Effector memory CD4-positive, alpha-beta T cell (primary cell): ENCODE results near the gene WDPCP.
"Not testable (repeated sequence)": the region's sequence is repeated elsewhere in the genome, so short reads cannot be mapped to it uniquely, and the experiment has no call there.

Experiments
- DNase-seq, 3 donors: peaks; one replicate each; pipeline ENCODE4 v3.0.0-alpha.2; 2020
- H3K27ac ChIP-seq: 2 replicates; pipeline ENCODE4 v1.7.0; 2013; ENCODE audit warnings: mild to moderate bottlenecking, low read length, moderate library complexity; ENCODE audit not compliant: insufficient read depth, poor library complexity, severe bottlenecking
- H3K27me3 ChIP-seq: replicated peaks from 2 replicates; pipeline ENCODE4 v1.7.0; 2013; ENCODE audit warnings: mild to moderate bottlenecking, low read length; ENCODE audit not compliant: insufficient read depth, control insufficient read depth, poor library complexity, severe bottlenecking
- H3K36me3 ChIP-seq: 2 replicates; pipeline ENCODE4 v1.7.0; 2013; ENCODE audit warnings: mild to moderate bottlenecking, low read length, moderate library complexity; ENCODE audit not compliant: control insufficient read depth, insufficient read depth
- H3K4me1 ChIP-seq: 2 replicates; pipeline ENCODE4 v1.7.0; 2013; ENCODE audit warnings: low read length, mild to moderate bottlenecking; ENCODE audit not compliant: control insufficient read depth, insufficient read depth, poor library complexity, severe bottlenecking
- H3K4me3 ChIP-seq: 2 replicates; pipeline ENCODE4 v1.7.0; 2013; ENCODE audit warnings: low read length, low read depth, mild to moderate bottlenecking; ENCODE audit not compliant: insufficient read depth, poor library complexity, severe bottlenecking
- H3K9me3 ChIP-seq: 2 replicates; pipeline ENCODE4 v1.7.0; 2013; ENCODE audit warnings: mild to moderate bottlenecking, low read length, moderate library complexity; ENCODE audit not compliant: control insufficient read depth

The WDPCP gene

GRCh38 chr2:63310614-63311013 is 277.7 kb downstream of the WDPCP start:
- Histone ChIP-seq H3K9me3 (no peaks in the 10 kb centered on the region), H3K36me3 (peaks cover 4% of the 10 kb centered on the region), H3K4me1 (no peaks in the 10 kb centered on the region), H3K4me3 (no peak overlapping the region), H3K27me3 (no peaks in the 10 kb centered on the region), H3K27ac (no peak overlapping the region)
- DNase-seq = no peak

GRCh38 chr2:63301481-63301880 is 286.8 kb downstream of the WDPCP start:
- H3K9me3 ChIP-seq = peaks cover 29% of the 10 kb centered on the region
- no peaks in the 10 kb centered on the region for H3K36me3 ChIP-seq
- no peaks in the 10 kb centered on the region for H3K4me1 ChIP-seq
- H3K27me3 ChIP-seq = no peaks in the 10 kb centered on the region
- no peak overlapping the region for H3K4me3 ChIP-seq
- no peak for DNase-seq
- no peak overlapping the region for H3K27ac ChIP-seq

DNA sequence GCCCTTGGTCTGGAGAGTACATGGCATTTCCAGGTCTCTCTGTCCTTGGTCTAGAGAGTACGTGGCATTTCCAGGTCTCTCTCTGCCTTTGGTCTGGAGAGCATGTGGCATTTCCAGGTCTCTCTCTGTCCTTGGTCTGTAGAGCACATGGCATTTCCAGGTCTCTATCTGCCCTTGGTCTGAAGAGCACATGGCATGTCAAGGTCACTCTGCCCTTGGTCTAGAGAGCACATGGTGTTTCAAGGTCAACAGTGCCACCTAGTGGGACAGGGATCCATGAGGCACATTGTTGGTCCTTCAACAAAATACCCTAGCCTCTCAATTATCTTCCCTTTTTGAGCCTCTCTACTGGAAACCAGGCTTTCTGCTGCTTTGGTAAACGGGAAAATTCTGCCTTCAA is 287.4 kb downstream of the WDPCP start:
- Histone ChIP-seq H3K36me3 (no peaks in the 10 kb centered on the region), H3K27me3 (no peaks in the 10 kb centered on the region), H3K27ac (no peak overlapping the region), H3K4me3 (no peak overlapping the region), H3K9me3 (peaks cover 29% of the 10 kb centered on the region), H3K4me1 (no peaks in the 10 kb centered on the region)
- no peak for DNase-seq

GRCh38 chr2:63287956-63288355 is 300.3 kb downstream of the WDPCP start:
- H3K36me3 ChIP-seq = no peaks in the 10 kb centered on the region
- no peak overlapping the region for H3K27ac ChIP-seq
- H3K27me3 ChIP-seq = no peaks in the 10 kb centered on the region
- no peak for DNase-seq
- H3K4me3 ChIP-seq = no peak overlapping the region
- no peaks in the 10 kb centered on the region for H3K4me1 ChIP-seq
- H3K9me3 ChIP-seq = peaks cover 8% of the 10 kb centered on the region

DNA sequence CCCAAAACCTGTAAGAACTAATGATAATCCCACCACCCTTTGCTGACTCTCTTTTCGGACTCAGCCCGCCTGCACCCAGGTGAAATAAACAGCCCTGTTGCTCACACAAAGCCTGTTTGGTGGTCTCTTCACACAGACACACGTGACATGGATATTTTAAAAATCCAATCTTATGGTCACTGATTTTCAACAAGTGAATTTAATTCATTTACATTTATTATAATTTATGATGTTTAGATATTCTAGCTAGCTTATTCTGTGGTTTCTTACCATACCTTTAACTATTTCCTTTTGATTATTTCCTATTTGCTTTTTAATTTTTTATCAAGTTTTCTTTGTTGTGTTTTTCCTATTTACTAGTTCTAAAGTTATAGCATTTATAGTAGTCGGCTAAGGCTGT is 301.8 kb downstream of the WDPCP start:
- not testable (repeated sequence) for H3K27ac ChIP-seq, H3K4me1 ChIP-seq, H3K36me3 ChIP-seq, H3K9me3 ChIP-seq, H3K4me3 ChIP-seq, H3K27me3 ChIP-seq, DNase-seq

GRCh38 chr2:63283273-63283672 is 305.0 kb downstream of the WDPCP start:
- Histone ChIP-seq H3K27ac (no peak overlapping the region), H3K4me1 (no peaks in the 10 kb centered on the region), H3K9me3 (peaks cover 10% of the 10 kb centered on the region), H3K4me3 (no peak overlapping the region), H3K27me3 (no peaks in the 10 kb centered on the region), H3K36me3 (no peaks in the 10 kb centered on the region)
- DNase-seq = no peak

- Histone ChIP-seq H3K36me3 (no peaks in the 10 kb centered on the region), H3K27ac (no peak overlapping the region), H3K27me3 (no peaks in the 10 kb centered on the region), H3K4me3 (no peak overlapping the region), H3K9me3 (peaks cover 12% of the 10 kb centered on the region), H3K4me1 (no peaks in the 10 kb centered on the region)
- no peak for DNase-seq
Measured at GRCh38 chr2:63272560-63272959, 315.7 kb downstream of the WDPCP start.

- no peak for DNase-seq
- no peak overlapping the region for H3K27ac ChIP-seq
- H3K4me1 ChIP-seq = no peaks in the 10 kb centered on the region
- H3K36me3 ChIP-seq = no peaks in the 10 kb centered on the region
- no peaks in the 10 kb centered on the region for H3K27me3 ChIP-seq
- peaks cover 12% of the 10 kb centered on the region for H3K9me3 ChIP-seq
- H3K4me3 ChIP-seq = no peak overlapping the region
Measured at GRCh38 chr2:63270717-63271116, 317.6 kb downstream of the WDPCP start.

DNA sequence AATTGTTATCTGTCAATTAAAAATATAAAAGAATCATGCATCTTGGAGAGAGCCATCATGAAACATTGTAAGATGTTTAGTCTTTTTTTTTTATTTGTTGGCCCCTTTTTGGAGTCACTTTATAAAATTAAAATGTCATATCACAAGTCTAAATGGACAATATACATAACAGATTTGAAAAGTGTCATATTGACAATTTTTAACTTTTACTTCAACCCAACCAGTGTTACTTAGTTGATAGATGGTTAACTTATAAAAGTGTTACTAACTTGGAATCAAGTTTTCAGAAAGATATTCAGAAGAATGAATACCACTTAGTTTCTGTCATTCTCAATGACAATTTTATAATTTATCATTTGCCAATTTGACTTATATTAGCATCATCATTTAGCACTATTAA is 319.3 kb downstream of the WDPCP start:
- Histone ChIP-seq H3K9me3 (peaks cover 12% of the 10 kb centered on the region), H3K4me1 (no peaks in the 10 kb centered on the region), H3K27ac (no peak overlapping the region), H3K36me3 (no peaks in the 10 kb centered on the region), H3K4me3 (no peak overlapping the region), H3K27me3 (no peaks in the 10 kb centered on the region)
- DNase-seq = no peak

DNA sequence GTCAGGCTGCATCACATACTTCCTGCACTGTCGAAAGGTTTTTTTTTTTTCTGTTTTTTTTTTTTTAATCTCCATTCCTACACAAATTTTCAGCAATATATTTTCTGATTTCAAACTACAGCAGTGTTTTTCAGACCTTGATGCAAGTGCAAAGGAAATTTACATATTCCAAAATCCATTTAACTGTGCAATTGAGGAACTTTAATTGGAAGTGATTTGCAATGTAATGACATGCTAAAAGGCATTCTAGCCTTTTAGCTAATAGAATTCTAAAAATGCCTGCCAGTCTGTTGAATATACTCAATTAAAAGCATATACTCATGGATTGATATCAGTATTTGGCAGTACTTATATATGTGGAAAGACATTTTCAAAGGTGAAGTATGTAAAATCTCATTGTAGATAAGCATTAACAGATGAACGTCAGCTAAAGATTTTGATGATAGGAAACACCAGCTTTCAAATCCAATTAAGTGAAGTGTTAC is 327.1 kb downstream of the WDPCP start:
- Histone ChIP-seq H3K4me3 (no peak overlapping the region), H3K36me3 (no peaks in the 10 kb centered on the region), H3K27me3 (no peaks in the 10 kb centered on the region), H3K4me1 (no peaks in the 10 kb centered on the region), H3K27ac (no peak overlapping the region), H3K9me3 (no peaks in the 10 kb centered on the region)
- DNase-seq = no peak

GRCh38 chr2:63257473-63257872 is 330.8 kb downstream of the WDPCP start:
- no peaks in the 10 kb centered on the region for H3K4me1 ChIP-seq
- H3K4me3 ChIP-seq = no peak overlapping the region
- no peaks in the 10 kb centered on the region for H3K27me3 ChIP-seq
- no peaks in the 10 kb centered on the region for H3K9me3 ChIP-seq
- H3K27ac ChIP-seq = no peak overlapping the region
- no peaks in the 10 kb centered on the region for H3K36me3 ChIP-seq
- no peak for DNase-seq
